ENCODE data around the gene AHRR.

- no peak for TF ChIP-seq POLR2A (IDR thresholded peaks at IDR 0.05)
- TF ChIP-seq POLR2AphosphoS5 (IDR thresholded peaks at IDR 0.05), result no peak
Observed at GRCh38 chr5:416636-416960, 95.1 kb downstream of the AHRR start.

All from stomach (tissue), 4 donors.